ENCODE measurements around the gene SLC25A4. TPM values are rescaled to one million over a fixed set of nuclear protein-coding genes. Genes with fewer than 3 reads are reported as not detected.

The SLC25A4 gene
- total RNA-seq, 1 experiment from 2014 or later = 18.6 TPM

GRCh38 chr4:185171373-185172071 lies 28.5 kb downstream of the SLC25A4 start:
- no TSS peak for BruUV-seq (replicated peaks)
- H3K4me1 ChIP-seq (ENCODE audit: control insufficient read depth, insufficient read depth, low read length) = no peaks in the 10 kb centered on the region
- ATAC-seq (no peak), DNase-seq (ENCODE audit: low read depth, low spot score) (no peak)
- intact Hi-C loops (cut with micrococcal nuclease; ENCODE audit: unreplicated experiment) (no loop called here), in situ Hi-C loops (cut with HindIII; ENCODE audit: low pct_unique_long_range_greater_than_20kb, low sequenced_read_pairs) (no loop called here)
- no peak overlapping the region for H3K4me3 ChIP-seq (ENCODE audit: low read depth in 2 of 2, low read length in 2 of 2)
- H3K27me3 ChIP-seq (ENCODE audit: control insufficient read depth, insufficient read depth, low read length) = no peaks in the 10 kb centered on the region
- H3K36me3 ChIP-seq (ENCODE audit: control insufficient read depth, insufficient read depth, low read length) = peaks cover 5% of the 10 kb centered on the region
- ChIA-PET CTCF (no interaction called here), POLR2A (no interaction called here)
- TF ChIP-seq CTCF (IDR thresholded peaks at IDR 0.05) = no peak
- no peak for TF ChIP-seq SIN3A (IDR thresholded peaks at IDR 0.05; ENCODE audit: borderline replicate concordance, insufficient read depth, low read depth, low read length)
- TF ChIP-seq, protein P1, sequence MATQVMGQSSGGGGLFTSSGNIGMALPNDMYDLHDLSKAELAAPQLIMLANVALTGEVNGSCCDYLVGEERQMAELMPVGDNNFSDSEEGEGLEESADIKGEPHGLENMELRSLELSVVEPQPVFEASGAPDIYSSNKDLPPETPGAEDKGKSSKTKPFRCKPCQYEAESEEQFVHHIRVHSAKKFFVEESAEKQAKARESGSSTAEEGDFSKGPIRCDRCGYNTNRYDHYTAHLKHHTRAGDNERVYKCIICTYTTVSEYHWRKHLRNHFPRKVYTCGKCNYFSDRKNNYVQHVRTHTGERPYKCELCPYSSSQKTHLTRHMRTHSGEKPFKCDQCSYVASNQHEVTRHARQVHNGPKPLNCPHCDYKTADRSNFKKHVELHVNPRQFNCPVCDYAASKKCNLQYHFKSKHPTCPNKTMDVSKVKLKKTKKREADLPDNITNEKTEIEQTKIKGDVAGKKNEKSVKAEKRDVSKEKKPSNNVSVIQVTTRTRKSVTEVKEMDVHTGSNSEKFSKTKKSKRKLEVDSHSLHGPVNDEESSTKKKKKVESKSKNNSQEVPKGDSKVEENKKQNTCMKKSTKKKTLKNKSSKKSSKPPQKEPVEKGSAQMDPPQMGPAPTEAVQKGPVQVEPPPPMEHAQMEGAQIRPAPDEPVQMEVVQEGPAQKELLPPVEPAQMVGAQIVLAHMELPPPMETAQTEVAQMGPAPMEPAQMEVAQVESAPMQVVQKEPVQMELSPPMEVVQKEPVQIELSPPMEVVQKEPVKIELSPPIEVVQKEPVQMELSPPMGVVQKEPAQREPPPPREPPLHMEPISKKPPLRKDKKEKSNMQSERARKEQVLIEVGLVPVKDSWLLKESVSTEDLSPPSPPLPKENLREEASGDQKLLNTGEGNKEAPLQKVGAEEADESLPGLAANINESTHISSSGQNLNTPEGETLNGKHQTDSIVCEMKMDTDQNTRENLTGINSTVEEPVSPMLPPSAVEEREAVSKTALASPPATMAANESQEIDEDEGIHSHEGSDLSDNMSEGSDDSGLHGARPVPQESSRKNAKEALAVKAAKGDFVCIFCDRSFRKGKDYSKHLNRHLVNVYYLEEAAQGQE (IDR thresholded peaks at IDR 0.05; ENCODE audit: insufficient read depth in 1 of 2, low read depth in 2 of 2, low read length in 1 of 2) = no peak
- no peak for TF ChIP-seq POLR2AphosphoS5 (IDR thresholded peaks at IDR 0.05; ENCODE audit: low read depth, low read length)
- TF ChIP-seq TCF7L2 (IDR thresholded peaks at IDR 0.05; ENCODE audit: low read depth, low read length) = no peak
- H3K27ac ChIP-seq (ENCODE audit: low read length) = no peak overlapping the region
- H3K9me3 ChIP-seq (ENCODE audit: control insufficient read depth, insufficient read depth, low read depth, low read length) = no peaks in the 10 kb centered on the region

DNA sequence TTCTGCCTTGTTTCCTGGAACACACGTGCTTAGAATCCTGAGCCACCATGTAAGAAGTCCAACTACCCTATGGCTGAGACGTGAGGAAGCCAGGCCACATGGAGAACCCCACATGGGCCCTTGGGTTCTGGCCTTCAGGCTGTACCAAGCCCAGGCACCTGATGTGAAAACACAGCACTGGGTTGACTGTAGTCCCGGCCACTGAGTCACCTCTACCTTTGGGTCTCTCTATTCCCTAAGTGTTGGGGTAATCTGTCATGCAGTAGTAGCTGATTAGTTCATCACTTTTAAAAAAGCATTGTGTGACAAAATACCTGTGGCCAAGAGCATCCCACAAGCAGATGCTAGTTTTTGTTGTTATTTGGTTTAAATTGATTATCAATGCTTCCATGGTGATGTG lies 36.4 kb downstream of the SLC25A4 start:
- H3K27ac ChIP-seq (ENCODE audit: low read length) = no peak overlapping the region
- H3K27me3 ChIP-seq (ENCODE audit: control insufficient read depth, insufficient read depth, low read length) = no peaks in the 10 kb centered on the region
- ATAC-seq (no peak), DNase-seq (ENCODE audit: low read depth, low spot score) (no peak)
- ChIA-PET CTCF (no interaction called here), POLR2A (no interaction called here)
- intact Hi-C loops (cut with micrococcal nuclease; ENCODE audit: unreplicated experiment) (no loop called here), in situ Hi-C loops (cut with HindIII; ENCODE audit: low pct_unique_long_range_greater_than_20kb, low sequenced_read_pairs) (no loop called here)
- no peak overlapping the region for H3K4me3 ChIP-seq (ENCODE audit: low read depth in 2 of 2, low read length in 2 of 2)
- BruUV-seq (replicated peaks) = no TSS peak
- no peaks in the 10 kb centered on the region for H3K4me1 ChIP-seq (ENCODE audit: control insufficient read depth, insufficient read depth, low read length)
- H3K9me3 ChIP-seq (ENCODE audit: control insufficient read depth, insufficient read depth, low read depth, low read length) = no peaks in the 10 kb centered on the region
- H3K36me3 ChIP-seq (ENCODE audit: control insufficient read depth, insufficient read depth, low read length) = peaks cover 5% of the 10 kb centered on the region; the same call in 1 of the 2 replicates
- TF ChIP-seq CTCF (IDR thresholded peaks at IDR 0.05) = no peak
- no peak for TF ChIP-seq TCF7L2 (IDR thresholded peaks at IDR 0.05; ENCODE audit: low read depth, low read length)
- TF ChIP-seq, protein P1 (IDR thresholded peaks at IDR 0.05; ENCODE audit: insufficient read depth in 1 of 2, low read depth in 2 of 2, low read length in 1 of 2) = no peak
- TF ChIP-seq POLR2AphosphoS5 (IDR thresholded peaks at IDR 0.05; ENCODE audit: low read depth, low read length) = no peak
- TF ChIP-seq SIN3A (IDR thresholded peaks at IDR 0.05; ENCODE audit: borderline replicate concordance, insufficient read depth, low read depth, low read length) = no peak
